GM19438 (cell line): ENCODE measurements around the gene CSF2RB.
A peak's percentile ranks its signal among the peaks of the same experiment; 100 is the strongest.

Experiments used
- ATAC-seq: cut with Tn5 transposase; IDR thresholded peaks from one replicate; pipeline ENCODE4 v1.9.1; 2021; ENCODE audit warnings: low read depth; ENCODE audit not compliant: unreplicated experiment

CSF2RB gene

DNA sequence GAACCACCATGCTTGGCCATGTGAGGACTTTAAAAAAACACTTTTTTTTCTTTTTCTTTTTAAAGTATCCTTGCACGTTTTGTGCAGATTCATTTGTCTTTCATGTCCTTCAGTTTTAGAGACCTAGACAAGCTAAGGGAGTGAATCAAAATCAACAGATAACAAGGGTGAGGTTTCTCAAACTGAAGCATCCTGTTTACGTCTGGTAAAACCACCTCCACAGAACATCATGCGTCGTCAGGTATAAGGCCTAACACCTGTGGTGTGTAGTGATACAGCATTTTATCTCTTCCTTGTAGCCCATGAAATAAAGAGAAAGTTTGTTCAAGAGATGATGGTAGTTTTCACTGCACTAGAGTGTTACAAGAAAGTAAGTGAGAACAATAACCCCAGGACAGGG lies 26.3 kb upstream of the CSF2RB start:
- no peak for ATAC-seq

DNA sequence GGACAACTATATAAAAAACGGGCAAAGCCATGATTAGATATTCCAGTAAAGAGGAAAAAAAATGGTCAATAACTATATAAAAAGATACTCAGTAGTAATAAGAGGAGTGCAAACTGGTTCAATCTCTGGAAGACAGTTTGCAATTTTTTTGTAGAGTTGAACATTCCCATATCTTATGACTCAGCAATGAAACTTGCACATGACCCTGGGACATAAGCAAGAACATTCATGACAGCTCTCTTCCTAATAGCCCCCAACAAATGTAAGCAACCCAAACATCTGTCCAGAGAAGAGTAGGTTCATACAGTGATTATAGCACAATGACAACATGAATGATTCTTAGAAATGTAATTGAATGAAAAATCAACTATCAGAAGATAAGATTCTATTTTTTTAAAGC lies 21.8 kb upstream of the CSF2RB start:
- no peak for ATAC-seq

DNA sequence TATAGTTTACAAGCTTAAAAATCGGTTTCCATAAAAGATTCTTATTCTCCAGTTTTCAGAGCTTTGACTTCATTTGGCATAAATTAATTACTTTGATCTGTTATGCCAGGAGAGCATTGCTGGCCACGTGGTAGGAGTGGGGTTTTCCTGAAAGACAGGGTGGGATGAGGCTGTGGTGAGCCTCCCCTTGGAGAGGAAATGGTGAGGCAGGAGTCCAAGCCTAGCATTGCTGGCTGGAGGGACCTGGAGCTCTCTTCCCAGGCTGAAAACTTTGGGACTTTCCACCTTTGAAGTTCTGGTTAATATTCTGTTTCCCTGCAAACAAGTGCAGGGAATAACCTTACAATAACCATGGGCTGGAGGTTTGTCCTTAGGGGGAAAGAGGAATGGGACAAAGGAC lies 21.1 kb upstream of the CSF2RB start:
- ATAC-seq = no peak

DNA sequence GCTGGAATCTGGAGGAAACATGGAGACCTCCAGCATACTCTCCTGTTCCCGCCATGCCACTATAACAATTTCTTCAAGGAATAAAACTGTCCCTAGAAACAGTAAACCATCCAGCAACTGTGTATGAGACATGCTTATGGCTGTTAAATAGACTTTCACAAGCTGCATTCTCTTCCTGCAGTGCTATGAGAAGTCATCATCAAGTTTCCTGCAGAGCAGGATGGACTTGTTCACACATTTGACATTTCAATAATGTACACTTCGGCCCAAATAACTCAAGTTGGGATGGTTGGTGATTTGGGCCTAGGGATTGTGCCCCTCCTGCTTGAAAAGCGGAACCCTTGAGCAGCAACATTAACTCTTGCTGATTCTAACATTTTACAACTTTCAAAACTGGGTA lies 20.2 kb upstream of the CSF2RB start:
- ATAC-seq = no peak

DNA sequence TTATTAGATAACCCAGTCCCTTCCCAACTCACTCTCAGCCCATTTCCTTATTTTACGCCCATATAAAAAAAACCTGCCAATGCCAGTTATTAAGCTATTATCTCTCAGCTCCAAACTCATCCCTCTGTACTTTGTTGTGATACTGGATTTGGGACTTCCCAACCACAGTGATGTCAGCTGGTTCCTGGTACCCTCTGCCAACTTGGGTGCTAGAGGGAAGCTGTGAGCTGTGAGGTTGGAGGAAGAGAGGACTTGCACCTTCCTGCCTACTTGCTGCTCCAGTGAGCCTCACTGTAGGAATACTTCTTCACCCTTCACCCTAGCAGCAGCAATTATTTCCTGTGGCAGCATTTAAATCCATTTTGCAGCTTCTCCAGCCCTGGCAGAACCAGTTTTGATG lies 19.2 kb upstream of the CSF2RB start:
- no peak for ATAC-seq

DNA sequence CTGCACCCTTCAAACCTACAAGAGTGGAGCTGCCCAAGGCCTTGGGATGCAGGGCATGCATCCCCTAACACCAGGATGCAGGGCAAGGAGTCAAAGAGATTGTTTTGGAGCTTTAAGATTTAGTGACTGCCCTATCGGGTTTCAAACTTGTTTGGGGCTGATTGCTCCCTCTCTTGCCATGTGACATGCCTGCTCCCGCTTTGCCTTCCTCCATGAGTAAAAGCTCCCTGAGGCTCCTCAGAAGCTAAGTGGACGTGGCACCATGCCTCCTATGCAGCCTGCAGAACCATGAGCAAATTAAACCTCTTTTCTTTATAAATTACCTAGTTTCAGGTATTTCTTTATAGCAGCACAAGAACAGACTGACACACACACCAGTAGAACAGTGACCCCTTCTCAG lies 15.8 kb upstream of the CSF2RB start:
- no peak for ATAC-seq

DNA sequence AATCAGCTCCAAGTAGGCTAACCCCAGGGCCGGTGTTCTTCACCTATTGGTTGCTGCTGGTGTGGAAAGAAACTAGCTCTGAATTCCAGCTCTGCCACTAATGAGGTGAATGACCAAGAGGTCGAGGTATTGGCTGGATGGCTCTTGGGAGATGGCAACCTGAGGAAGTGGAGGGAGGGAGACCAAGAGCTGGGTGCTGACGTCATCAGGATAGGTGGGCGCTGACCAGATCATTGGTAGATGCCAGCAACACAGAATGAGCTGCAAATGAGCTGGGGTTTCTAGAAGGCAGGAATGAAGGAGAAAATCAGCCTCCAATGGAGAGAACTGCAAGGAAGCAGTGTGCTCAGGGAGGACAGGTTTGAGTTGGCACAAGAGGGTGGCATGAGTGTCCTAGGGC lies 14.7 kb upstream of the CSF2RB start:
- no peak for ATAC-seq

DNA sequence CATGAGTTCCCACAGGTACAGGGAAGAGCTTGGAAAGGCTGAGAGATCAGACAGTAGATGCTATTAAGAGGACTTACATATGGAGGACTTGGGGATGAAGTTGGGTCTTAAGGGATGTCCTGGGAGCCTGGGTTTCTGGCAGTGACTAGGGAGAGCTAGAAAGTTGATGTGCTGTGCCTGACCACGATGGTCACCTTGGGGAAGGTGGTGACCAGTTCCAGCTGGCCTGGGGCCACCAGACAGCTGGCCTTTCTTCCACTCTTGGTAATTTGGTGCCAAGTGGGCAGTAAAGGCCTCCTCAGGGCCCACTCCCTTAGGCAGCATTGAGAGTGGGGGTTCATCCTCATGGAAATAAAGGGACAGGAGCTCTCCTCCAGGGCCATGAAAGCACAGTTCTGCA lies 13.9 kb upstream of the CSF2RB start:
- no peak for ATAC-seq

DNA sequence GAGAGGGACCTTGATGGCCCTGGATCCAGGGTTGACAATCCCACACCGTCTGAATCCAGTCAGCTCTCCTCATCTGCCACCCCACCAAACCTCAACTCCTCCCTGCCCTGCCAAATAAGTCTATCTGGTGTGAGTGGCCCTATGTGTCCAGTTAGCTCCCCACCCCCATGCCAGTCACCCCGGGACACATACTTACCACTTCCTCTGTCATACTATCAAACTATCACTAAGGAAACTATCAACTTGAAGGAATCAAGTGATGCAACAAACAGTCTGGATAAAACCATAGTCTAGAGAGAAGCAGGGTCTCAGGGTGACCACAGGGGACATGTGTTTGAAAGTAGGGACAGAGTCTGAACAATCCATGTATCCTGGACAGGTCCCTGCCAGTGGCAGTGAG lies 13.2 kb upstream of the CSF2RB start:
- ATAC-seq = no peak

DNA sequence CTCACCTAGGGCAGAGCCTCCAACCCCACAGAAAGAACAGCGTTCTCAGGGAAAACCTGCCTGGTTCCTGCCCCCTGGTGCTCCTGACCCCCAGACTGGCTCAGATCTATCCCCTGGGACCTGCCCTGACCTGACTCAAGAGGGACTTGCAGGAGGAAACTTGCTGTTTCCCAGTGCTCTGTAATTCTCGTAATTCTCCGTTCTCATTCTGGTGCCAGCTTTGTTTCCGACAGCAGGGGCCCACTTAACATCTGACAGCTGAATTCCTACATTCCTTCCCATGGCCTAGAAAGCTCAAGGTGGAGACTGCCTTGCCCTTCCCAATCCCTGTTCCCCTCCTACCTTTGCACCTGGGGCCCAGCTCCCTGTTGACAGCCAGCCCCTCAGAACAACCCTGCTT lies 12.5 kb upstream of the CSF2RB start:
- ATAC-seq = no peak

DNA sequence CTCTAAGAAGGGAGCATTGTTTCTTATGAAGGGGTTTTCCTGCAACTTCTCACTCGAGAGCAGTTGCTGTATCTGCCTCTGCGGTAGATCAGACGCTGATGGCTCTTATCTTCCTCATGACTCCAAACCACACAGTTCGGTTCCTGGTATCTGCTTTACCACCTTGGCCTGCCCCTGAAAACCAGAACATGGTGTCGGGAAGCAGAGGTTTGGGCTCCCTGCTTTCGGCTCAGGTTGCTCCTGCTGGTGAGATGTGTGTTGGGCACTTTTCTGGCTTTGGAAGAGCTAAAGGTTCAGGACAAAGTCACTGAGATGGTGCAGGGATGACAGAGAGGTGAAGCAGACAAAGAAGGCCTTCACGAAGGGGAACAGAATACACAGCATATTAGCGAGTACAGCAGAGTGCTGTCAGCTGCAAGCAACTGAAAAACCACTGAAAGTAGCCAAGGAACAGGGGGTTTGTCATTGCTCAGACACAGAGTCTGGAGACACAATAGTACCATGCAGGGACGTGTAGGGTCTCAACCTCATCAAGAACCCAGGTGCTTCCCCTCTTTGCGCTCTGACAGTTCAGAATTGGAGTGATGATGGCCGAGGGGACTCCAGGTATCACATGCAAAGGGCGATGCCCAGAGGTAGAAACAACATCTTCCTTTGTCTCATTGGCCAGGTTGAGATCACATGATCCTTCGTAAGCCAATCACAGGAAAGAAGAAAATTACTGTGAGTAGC lies 11.9 kb upstream of the CSF2RB start:
- ATAC-seq = peak; percentile 83

DNA sequence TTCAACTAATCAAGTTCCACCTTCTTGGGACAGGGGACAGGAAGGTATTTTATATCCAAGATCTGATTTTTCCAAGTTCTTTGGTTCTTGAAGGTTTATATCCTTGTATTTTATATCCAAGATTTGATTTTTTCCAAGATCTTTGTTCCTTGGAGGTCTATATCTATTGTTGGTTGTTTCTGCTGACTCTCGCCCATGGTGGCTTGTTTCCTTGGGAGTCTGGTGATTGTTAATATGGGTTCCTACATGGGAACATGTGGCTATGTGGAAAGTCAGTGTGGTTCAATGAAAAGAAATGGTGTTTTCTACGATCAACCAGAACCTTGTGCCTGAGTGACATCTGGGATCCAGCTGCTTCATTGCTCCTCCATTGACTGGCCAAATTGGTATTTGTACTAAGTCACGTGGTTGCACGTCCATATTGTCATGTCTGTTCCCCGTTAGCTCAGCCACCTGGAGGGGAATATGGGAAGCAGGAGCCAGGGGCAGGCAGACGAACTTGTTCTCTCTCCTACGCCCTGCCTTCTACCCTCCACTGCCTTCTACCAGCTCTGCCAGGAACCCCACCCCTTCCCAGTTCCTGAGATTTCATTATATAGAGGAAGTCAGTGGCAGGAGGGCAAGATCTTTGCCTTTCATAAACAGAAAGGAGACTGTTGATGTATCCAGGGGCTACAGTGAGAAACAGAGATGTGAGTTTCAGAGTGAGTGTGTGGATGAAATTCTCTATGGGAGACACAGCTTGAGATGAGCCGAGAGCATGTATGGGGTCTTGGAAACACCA lies 11.1 kb upstream of the CSF2RB start:
- no peak for ATAC-seq

DNA sequence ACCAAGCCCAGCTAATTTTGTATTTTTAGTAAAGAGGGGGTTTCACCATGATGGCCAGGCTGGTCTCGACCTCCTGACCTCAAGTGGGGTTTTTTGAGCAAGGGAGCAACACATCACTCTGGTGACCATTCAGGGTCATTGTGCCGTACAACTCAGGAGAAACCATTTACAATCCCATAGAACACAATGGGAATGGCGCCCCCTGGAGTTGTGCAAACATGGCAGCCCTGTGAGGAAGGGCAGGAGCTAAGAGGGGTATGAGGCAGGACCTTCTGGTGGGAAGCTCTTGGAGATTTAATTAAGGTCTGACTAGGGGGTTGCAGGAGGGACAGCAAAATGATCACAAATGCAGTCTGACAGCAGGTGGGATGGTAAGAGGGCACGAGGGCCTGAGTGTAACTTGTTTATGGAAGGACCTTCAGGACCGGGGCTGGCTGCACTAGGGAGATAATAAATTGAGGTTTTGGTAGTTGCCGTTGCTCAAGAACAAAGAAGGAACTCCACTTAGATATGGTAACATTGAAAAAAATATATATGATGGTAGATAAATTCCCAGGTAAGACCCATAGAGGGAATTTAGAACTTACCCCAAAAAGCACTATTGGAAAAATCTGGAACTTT lies 9.1 kb upstream of the CSF2RB start:
- ATAC-seq = no peak

DNA sequence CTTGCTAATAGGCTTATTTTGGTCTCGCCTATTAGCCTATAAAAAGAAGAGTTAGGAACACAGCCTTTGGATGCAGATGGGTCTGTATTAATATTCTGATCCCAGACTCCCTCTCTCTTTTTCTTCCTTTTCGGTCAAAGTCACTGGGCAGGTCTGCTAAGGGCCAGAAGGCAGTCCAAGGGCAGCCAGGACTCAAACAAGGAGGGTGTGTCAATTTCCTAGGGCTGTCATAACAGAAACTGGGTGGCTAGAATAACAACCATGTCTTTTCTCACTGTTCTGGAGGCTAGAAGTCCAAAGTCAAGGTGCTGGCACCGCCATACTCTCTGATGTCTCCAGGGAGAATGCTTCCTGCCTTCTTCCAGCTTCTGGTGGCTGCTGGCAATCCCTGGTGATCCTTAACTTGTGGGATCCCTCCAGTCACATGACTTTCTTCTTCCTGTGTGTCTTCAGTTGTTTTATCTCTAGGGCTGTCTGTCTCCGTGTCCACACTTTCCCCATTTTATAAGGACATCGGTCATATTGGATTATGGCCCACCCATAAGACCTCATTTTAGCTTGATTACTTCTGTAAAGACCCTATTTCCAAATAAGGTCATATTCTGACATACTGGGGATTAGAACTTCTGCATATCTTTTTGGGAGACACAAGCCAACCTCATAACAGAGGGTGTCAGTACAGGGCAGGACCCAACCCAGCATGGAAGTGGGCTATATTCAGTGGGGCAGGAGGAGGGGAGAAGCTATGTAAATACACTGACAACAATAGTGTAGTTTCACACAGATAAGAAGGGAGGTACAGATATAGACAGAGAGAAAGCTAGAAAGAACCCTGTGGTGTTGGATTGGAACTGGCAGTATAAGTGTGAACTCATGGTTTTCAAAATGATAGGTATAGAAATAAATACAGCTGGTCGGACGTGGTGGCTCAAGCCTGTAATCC lies 5.9 kb upstream of the CSF2RB start:
- no peak for ATAC-seq

DNA sequence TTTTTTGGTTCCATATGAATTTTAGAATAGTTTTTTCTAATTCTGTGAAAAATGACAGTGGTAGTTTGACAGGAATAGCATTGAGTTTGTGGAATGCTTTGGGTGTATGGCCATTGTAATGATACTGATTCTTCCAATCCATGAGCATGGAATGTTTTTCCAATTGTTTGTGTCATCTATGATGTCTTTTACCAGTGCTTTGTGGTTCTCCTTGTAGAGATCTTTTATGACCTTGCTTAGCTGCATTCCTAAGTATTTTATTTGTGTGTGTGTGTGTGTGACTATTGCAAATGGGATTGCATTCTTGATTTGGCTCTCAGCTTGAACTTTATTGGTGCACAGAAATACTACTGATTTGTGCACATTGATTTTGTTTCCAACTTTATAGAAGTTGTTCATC lies 3.0 kb upstream of the CSF2RB start:
- ATAC-seq = no peak

DNA sequence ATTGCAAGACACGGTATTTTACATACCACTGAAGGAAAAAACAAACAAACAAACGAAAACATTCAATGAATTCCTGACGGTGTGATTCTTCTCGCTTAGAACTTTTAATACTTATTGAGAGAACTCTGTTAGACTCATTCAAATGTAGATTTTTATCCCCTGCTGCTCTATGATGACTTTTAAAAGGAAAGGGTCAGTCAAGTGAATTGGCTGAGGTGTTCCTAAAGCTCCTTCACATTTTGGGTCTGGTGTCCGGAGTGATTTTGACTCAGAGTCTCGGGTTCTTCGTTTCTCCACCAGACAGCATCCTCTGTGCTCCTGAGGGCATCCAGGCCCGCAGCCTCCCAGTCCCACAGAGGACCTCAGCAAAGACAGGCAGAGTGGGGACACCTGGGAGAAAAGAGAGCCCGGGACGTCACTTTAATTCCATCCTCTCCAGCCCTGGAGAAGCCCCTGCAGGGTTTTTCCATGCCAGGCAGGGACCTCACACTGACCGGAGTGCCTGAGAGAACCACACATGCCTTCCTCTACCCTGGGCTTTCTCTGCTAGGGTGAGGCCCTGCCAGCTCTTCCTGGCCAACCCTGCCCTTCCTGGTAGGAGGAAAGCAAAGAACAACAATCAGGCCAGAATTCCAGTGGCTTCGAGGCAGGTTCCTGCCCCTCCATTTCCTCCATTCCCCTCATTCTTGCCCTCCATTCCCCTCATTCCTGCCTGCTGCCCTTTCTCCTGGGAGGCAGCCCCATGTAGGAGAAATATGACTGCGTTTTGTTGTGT lies 1.4 kb upstream of the CSF2RB start:
- no peak for ATAC-seq

DNA sequence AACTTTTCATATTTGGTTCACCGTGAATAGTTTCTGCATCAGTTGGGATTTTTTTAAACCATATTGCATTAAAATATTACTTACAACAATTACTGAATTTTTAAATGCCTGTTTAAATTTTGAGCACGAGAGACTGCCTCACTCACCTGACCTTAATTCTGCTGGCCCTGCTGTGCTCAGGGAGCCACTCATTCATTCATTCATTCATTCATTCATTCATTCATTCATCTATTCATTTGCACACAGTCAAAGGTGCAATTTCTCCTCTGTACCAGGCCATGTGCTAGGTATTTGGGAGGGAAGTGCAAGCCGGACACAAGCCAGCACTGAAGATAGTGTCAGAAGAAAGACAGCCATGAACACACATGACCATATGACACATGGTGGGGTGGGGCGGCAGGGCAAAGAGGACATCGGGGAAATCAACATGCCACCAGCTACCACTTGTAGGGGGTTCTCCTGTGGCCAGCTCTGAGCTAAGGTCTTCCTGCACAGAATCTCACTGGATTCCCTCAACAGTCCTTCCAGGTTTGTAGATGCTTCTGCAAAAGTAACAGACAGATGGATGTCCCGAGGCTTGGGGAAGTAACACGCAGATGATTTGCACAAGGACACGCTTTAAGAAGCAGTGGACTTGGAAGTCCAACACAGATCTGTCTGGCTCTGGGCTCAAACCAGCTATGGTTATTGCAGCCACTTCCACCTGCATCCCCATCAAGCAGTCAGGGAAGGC lies 568 bp upstream of the CSF2RB start:
- no peak for ATAC-seq

DNA sequence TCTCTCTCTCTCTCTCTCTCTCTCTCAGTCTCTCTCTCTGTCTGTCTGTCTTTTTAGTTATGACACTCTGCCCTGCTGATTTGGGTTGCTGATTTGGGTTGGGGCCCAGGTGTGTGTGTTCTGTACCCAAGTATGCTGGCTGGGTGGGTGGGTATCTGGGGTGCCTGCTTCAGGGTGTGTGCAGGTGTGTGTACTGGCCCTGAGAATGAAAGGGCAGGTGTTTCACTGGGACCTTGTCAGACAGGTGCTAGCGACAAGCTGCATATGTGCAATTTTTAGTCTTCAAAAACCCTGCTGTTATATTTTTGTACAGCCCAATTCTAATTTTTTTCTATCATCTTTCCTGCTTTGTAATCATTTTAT lies 943 bp downstream of the CSF2RB start:
- ATAC-seq = no peak

DNA sequence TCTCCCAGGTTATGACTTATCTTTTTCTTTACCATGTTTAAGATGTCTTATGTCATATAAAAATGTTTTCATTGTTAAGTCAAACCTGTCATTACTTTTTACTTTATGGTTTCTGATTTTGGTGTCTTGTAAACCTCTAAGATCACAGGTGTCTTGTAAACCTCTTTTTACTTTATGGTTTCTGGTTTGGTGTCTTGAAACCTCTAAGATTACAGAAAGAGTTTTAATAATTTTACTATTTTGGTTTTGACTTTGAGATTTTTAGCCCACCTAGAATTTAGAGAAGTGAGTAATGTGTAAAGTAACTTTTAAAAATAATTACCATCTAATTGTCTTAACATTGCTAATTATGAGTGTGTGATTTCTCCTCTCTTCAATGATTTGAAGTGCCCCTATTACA lies 2.6 kb downstream of the CSF2RB start:
- ATAC-seq = no peak
